H9 (cell line): Measurements from ENCODE around the gene CDC45. TPM values are rescaled to one million over a fixed set of nuclear protein-coding genes. Genes with fewer than 3 reads are reported as not detected.
A peak's percentile ranks its signal among the peaks of the same experiment; 100 is the strongest.

Experiments used
- DNase-seq: peaks from one replicate; pipeline ENCODE4 v3.0.0-alpha.2; 2017
- H2AFZ ChIP-seq: one replicate; pipeline ENCODE4 v1.6.1; 2013; ENCODE audit warnings: mild to moderate bottlenecking, low read length, control low read depth, moderate library complexity
- H2AK5ac ChIP-seq: 2 replicates; pipeline ENCODE4 v1.6.1; 2013; ENCODE audit warnings: low read length, control low read depth, mixed read lengths; ENCODE audit not compliant: insufficient read length
- H2BK120ac ChIP-seq: one replicate; pipeline ENCODE4 v1.6.1; 2013; ENCODE audit warnings: low read depth, mild to moderate bottlenecking, low read length, control low read depth, inconsistent platforms; ENCODE audit not compliant: poor library complexity, severe bottlenecking
- H2BK12ac ChIP-seq: 2 replicates; pipeline ENCODE4 v1.6.1; 2013; ENCODE audit warnings: low read length, control low read depth, mixed read lengths, low read depth; ENCODE audit not compliant: insufficient read length
- H2BK15ac ChIP-seq: 2 replicates; pipeline ENCODE4 v1.6.1; 2013; ENCODE audit warnings: low read depth, low read length, control low read depth
- H2BK20ac ChIP-seq: one replicate; pipeline ENCODE4 v1.6.1; 2013; ENCODE audit warnings: low read depth, mild to moderate bottlenecking, low read length, control low read depth, inconsistent platforms; ENCODE audit not compliant: poor library complexity, severe bottlenecking
- H2BK5ac ChIP-seq: 2 replicates; pipeline ENCODE4 v1.6.1; 2013; ENCODE audit warnings: low read length, control low read depth, mixed read lengths; ENCODE audit not compliant: insufficient read length
- H3K14ac ChIP-seq: 2 replicates; pipeline ENCODE4 v1.6.1; 2013; ENCODE audit warnings: low read length, control low read depth; ENCODE audit not compliant: insufficient read depth
- H3K18ac ChIP-seq: 2 replicates; pipeline ENCODE4 v1.6.1; 2013; ENCODE audit warnings: low read depth, mild to moderate bottlenecking, mixed read lengths, low read length, control low read depth; ENCODE audit not compliant: insufficient read length
- H3K23ac ChIP-seq: 2 replicates; pipeline ENCODE4 v1.6.1; 2013; ENCODE audit warnings: low read length, control low read depth, mixed read lengths, low read depth; ENCODE audit not compliant: insufficient read length
- H3K23me2 ChIP-seq: 2 replicates; pipeline ENCODE4 v1.6.1; 2013; ENCODE audit warnings: low read depth, mild to moderate bottlenecking, mixed read lengths, low read length, control low read depth; ENCODE audit not compliant: insufficient read length, poor library complexity, severe bottlenecking
- H3K27ac ChIP-seq: 2 replicates; pipeline ENCODE4 v1.5.1; 2013; ENCODE audit warnings: low read length, control low read depth, mixed read lengths, low read depth; ENCODE audit not compliant: insufficient read length
- H3K27me3 ChIP-seq: 2 replicates; pipeline ENCODE4 v1.6.1; 2013; ENCODE audit warnings: low read length, control low read depth, inconsistent platforms; ENCODE audit not compliant: insufficient read depth
- H3K4ac ChIP-seq: 2 replicates; pipeline ENCODE4 v1.6.1; 2013; ENCODE audit warnings: low read depth, mild to moderate bottlenecking, control low read depth, inconsistent platforms, low read length, moderate library complexity
- H3K4me1 ChIP-seq: 2 replicates; pipeline ENCODE4 v1.6.1; 2013; ENCODE audit warnings: low read length, control low read depth, inconsistent platforms; ENCODE audit not compliant: insufficient read depth
- H3K4me2 ChIP-seq: 2 replicates; pipeline ENCODE4 v1.6.1; 2013; ENCODE audit warnings: low read length, control low read depth, mixed read lengths; ENCODE audit not compliant: insufficient read length, insufficient read depth
- H3K56ac ChIP-seq: 2 replicates; pipeline ENCODE4 v1.6.1; 2013; ENCODE audit warnings: low read depth, mild to moderate bottlenecking, mixed read lengths, low read length, control low read depth; ENCODE audit not compliant: insufficient read length
- H3K79me1 ChIP-seq: 2 replicates; pipeline ENCODE4 v1.6.1; 2013; ENCODE audit warnings: low read depth, mild to moderate bottlenecking, moderate library complexity, low read length, control low read depth, inconsistent platforms; ENCODE audit not compliant: insufficient read depth, poor library complexity, severe bottlenecking
- H3K79me2 ChIP-seq: 2 replicates; pipeline ENCODE4 v1.6.1; 2013; ENCODE audit warnings: low read length, control low read depth, inconsistent platforms; ENCODE audit not compliant: insufficient read depth
- H3K9ac ChIP-seq: 2 replicates; pipeline ENCODE4 v1.6.1; 2013; ENCODE audit warnings: low read length, control low read depth, mixed read lengths; ENCODE audit not compliant: insufficient read length; ENCODE audit errors: extremely low read depth
- H3K9me3 ChIP-seq: one replicate; pipeline ENCODE4 v1.6.1; 2013; ENCODE audit warnings: low read depth, low read length, inconsistent platforms; ENCODE audit not compliant: control insufficient read depth
- H3T11ph ChIP-seq: one replicate; pipeline ENCODE4 v1.6.1; 2013; ENCODE audit warnings: mild to moderate bottlenecking, low read length, control low read depth, inconsistent platforms
- H4K20me1 ChIP-seq: one replicate; pipeline ENCODE4 v1.6.1; 2013; ENCODE audit not compliant: control insufficient read depth, insufficient read length, insufficient read depth
- H4K5ac ChIP-seq: 2 replicates; pipeline ENCODE4 v1.6.1; 2013; ENCODE audit warnings: low read depth, mild to moderate bottlenecking, mixed read lengths, low read length, control low read depth; ENCODE audit not compliant: insufficient read length
- H4K8ac ChIP-seq: replicated peaks from 2 replicates; pipeline ENCODE4 v1.6.1; 2013; ENCODE audit warnings: low read length, control low read depth, mixed read lengths, low read depth; ENCODE audit not compliant: insufficient read length
- H4K91ac ChIP-seq: 2 replicates; pipeline ENCODE4 v1.6.1; 2013; ENCODE audit warnings: low read depth, mild to moderate bottlenecking, moderate library complexity, mixed read lengths, low read length, control low read depth; ENCODE audit not compliant: insufficient read length
- H3K27ac Mint-ChIP-seq, 3 experiments: 2 replicates in 2 of 3; 3 replicates in 1 of 3; pipeline ENCODE4 v1.8.0; 2020 to 2021; ENCODE audit warnings: mixed read lengths in 3 of 3, mild to moderate bottlenecking in 1 of 3, moderate library complexity in 1 of 3
- H3K27me3 Mint-ChIP-seq: 2 replicates; pipeline ENCODE4 v1.8.0; 2021; ENCODE audit warnings: low read depth, mild to moderate bottlenecking, moderate library complexity, mixed read lengths
- H3K36me3 Mint-ChIP-seq, 3 experiments: 2 replicates in 2 of 3; 3 replicates in 1 of 3; pipeline ENCODE4 v1.8.0; 2020 to 2021; ENCODE audit warnings: low read depth in 3 of 3, mixed read lengths in 3 of 3; ENCODE audit not compliant: insufficient read depth in 1 of 3
- H3K4me1 Mint-ChIP-seq, 2 experiments: 2 replicates each; pipeline ENCODE4 v1.8.0; 2020; ENCODE audit warnings: mixed read lengths in 2 of 2
- H3K4me3 Mint-ChIP-seq, 2 experiments: 2 replicates in 1 of 2; 3 replicates in 1 of 2; pipeline ENCODE4 v1.8.0; 2020 to 2021; ENCODE audit warnings: mild to moderate bottlenecking in 2 of 2, mixed read lengths in 2 of 2, moderate library complexity in 1 of 2
- H3K9me3 Mint-ChIP-seq, 2 experiments: 2 replicates in 1 of 2; 3 replicates in 1 of 2; pipeline ENCODE4 v1.8.0; 2020; ENCODE audit warnings: mild to moderate bottlenecking in 2 of 2, mixed read lengths in 2 of 2, moderate library complexity in 1 of 2
- CTCF ChIP-seq: fragments of 200-600 bp; sonication (generic); conservative IDR thresholded peaks from 3 replicates; pipeline ENCODE4 v1.8.0; 2021; ENCODE audit warnings: antibody characterized with exemption, mild to moderate bottlenecking
- WGBS: extraction: QIAGEN DNeasy Blood & Tissue Kit; methylation state at CpG from one replicate; pipeline ENCODE4 v1.1.7; 2013; ENCODE audit warnings: missing lambda C conversion rate, low lambda C conversion rate, mixed read lengths; ENCODE audit not compliant: insufficient read length; ENCODE audit errors: extremely low coverage; 5-methylcytosine and 5-hydroxymethylcytosine counted together
- total RNA-seq: library from RNA; stranded (reverse); gene quantifications from 2 replicates; pipeline ENCODE4 v1.2.1, GENCODE V29; 2021

The CDC45 gene
- total RNA-seq, 1 experiment from 2014 or later = 35.7 TPM

DNA sequence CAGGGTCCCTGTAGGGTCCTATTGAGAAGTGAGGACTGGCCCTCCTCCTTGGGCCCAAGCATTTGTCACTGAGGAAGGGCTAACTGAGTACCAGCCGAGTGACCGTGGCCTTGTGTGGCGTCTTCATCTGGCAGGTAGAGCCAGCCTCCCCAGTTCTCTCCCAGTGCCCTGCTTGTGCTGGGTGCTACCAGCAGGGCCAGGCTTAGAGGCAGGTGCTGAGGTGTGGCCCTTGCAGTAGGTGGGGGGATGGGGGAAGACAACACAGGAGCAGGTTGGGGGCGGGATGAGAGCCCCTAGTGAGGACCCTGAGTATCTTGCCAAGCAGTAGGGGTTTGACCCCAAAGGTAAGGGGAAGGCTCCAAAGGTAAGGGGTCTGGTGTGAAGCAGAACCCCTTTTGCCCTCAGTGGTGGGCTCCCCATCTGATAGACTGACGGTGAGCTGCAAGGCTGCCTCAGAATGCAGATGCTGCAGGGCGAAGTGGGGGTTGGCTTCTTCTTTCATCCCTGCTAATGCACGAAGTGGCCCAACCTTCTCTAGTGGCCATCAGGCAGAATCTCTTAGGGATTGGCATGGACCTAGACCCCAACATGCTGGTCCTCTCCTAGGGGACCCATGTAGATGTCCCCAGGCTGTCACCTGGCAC, 19.6 kb downstream of the CDC45 start:
- Histone ChIP-seq H2BK15ac (no peak overlapping the region), H3K9ac (no peak overlapping the region), H4K5ac (no peak overlapping the region), H3K27me3 (no peaks in the 10 kb centered on the region), H3K4me2 (no peak overlapping the region), H3K14ac (no peak overlapping the region), H3T11ph (no peak overlapping the region), H2AK5ac (no peak overlapping the region), H4K91ac (no peak overlapping the region), H3K27ac (no peak overlapping the region), H2BK5ac (no peak overlapping the region), H4K20me1 (no peaks in the 10 kb centered on the region), H3K23me2 (no peaks in the 10 kb centered on the region), H3K56ac (no peak overlapping the region), H3K4ac (no peak overlapping the region), H3K23ac (no peak overlapping the region), H2BK120ac (no peak overlapping the region), H4K8ac (no peak overlapping the region), H3K79me1 (no peaks in the 10 kb centered on the region), H3K18ac (no peak overlapping the region), H3K9me3 (no peaks in the 10 kb centered on the region), H2BK20ac (no peak overlapping the region), H2AFZ (no peak overlapping the region), H3K4me1 (no peaks in the 10 kb centered on the region; the same call in 1 of the 2 replicates), H3K79me2 (no peaks in the 10 kb centered on the region), H2BK12ac (no peak overlapping the region)
- H3K27me3 Mint-ChIP-seq = no peaks in the 10 kb centered on the region
- H3K27ac Mint-ChIP-seq = peak overlapping the region in 1 of 3 experiments; percentile 58; a peak in 1 of 7 replicates
- no CpG with 5 or more reads among the region's 7 CpGs for WGBS
- H3K4me3 Mint-ChIP-seq = no peak overlapping the region
- no peaks in the 10 kb centered on the region for H3K9me3 Mint-ChIP-seq
- TF ChIP-seq CTCF = no peak
- DNase-seq = no peak
- peaks cover 9% of the 10 kb centered on the region in 2 experiments for H3K4me1 Mint-ChIP-seq
- H3K36me3 Mint-ChIP-seq = peaks cover 4 to 53% (median 26%) of the 10 kb centered on the region in 3 experiments
